Measurements from ENCODE around the gene REN.

The REN gene

GRCh38 chr1:204166219-204166618 is at the start of gene REN:
TSS of gene REN (minus strand) at chr1:204166337. CDS start at chr1:204166293, 44 bp downstream.
- DNase-seq: no peak

- DNase-seq: peak in 36 of 51 donors; percentile 20 to 74 (median 49)
These were observed 47.8 kb upstream of the REN start, which contains the start of gene GOLT1A for GRCh38 chr1:204213668-204214662. TSS of gene GOLT1A (minus strand) at chr1:204213988. CDS start at chr1:204213906, 82 bp downstream.

- no peak for DNase-seq
These were observed 46.6 kb upstream of the REN start for GRCh38 chr1:204212715-204213114.

- no peak for DNase-seq
These were observed 44.9 kb upstream of the REN start for GRCh38 chr1:204211046-204211445.

GRCh38 chr1:204207136-204207616 is 41.0 kb upstream of the REN start:
- DNase-seq: peak in 40 of 51 donors; percentile 6 to 75 (median 42)

GRCh38 chr1:204206121-204206520 is 40.0 kb upstream of the REN start:
- DNase-seq: no peak

- no peak for DNase-seq
These were observed 39.3 kb upstream of the REN start for GRCh38 chr1:204205486-204205885.

- no peak for DNase-seq
These were observed 38.8 kb upstream of the REN start for GRCh38 chr1:204204944-204205343.

- DNase-seq: no peak
These were observed 37.1 kb upstream of the REN start for GRCh38 chr1:204203206-204203767.

GRCh38 chr1:204202481-204202880 is 36.3 kb upstream of the REN start:
- no peak for DNase-seq

GRCh38 chr1:204201348-204202040 is 35.4 kb upstream of the REN start:
- DNase-seq: no peak

GRCh38 chr1:204199579-204199978 is 33.4 kb upstream of the REN start:
- no peak for DNase-seq

GRCh38 chr1:204198348-204199340 is 32.5 kb upstream of the REN start:
- peak in 10 of 51 donors; percentile 2 to 24 (median 14) for DNase-seq

GRCh38 chr1:204197068-204197467 is 30.9 kb upstream of the REN start:
- no peak for DNase-seq

GRCh38 chr1:204196068-204196795 is 30.1 kb upstream of the REN start, which contains the start of gene KISS1:
TSS of gene KISS1 (minus strand) at chr1:204196491. CDS start at chr1:204192876, 3,615 bp downstream.
- no peak for DNase-seq

GRCh38 chr1:204194771-204195170 is 28.6 kb upstream of the REN start:
- DNase-seq: no peak

- no peak for DNase-seq
These were observed 27.9 kb upstream of the REN start for GRCh38 chr1:204194080-204194479.

GRCh38 chr1:204192589-204193352 is 26.6 kb upstream of the REN start:
- DNase-seq: no peak

GRCh38 chr1:204192046-204192445 is 25.9 kb upstream of the REN start:
- DNase-seq: no peak
